CD4-positive, alpha-beta memory T cell (primary cell): ENCODE results near the gene CFD. TPM values are rescaled to one million over a fixed set of nuclear protein-coding genes. Genes with fewer than 3 reads are reported as not detected.
"Not testable (repeated sequence)": the region's sequence is repeated elsewhere in the genome, so short reads cannot be mapped to it uniquely, and the experiment has no call there.

Experiments used
- CTCF ChIA-PET: fragments of 350-600 bp; sonication (Branson Sonifier 250); formaldehyde crosslinking; loops from one replicate; lab custom pipeline; 2021; ENCODE audit warnings: inconsistent platforms; ENCODE audit not compliant: partially characterized antibody; lab: Charles Lee
- POLR2A ChIA-PET: fragments of 350-600 bp; sonication (Branson Sonifier 250); formaldehyde crosslinking; loops from one replicate; lab custom pipeline; 2021; ENCODE audit not compliant: partially characterized antibody; lab: Charles Lee
- DNase-seq, 5 donors: peaks; one replicate each; pipeline versions ENCODE4 v3.0.0 to v3.0.0-alpha.2; 2020 to 2022; ENCODE audit warnings: mixed read lengths in 1 of 5
- H3K27ac ChIP-seq: one replicate; pipeline ENCODE4 v1.7.0; 2013; ENCODE audit warnings: low read depth, low read length
- H3K27me3 ChIP-seq: 2 replicates; pipeline ENCODE4 v1.7.0; 2013; ENCODE audit warnings: mild to moderate bottlenecking, low read length, moderate library complexity; ENCODE audit not compliant: insufficient read depth
- H3K36me3 ChIP-seq: 2 replicates; pipeline ENCODE4 v1.7.0; 2013; ENCODE audit warnings: mild to moderate bottlenecking, low read length, moderate library complexity; ENCODE audit not compliant: insufficient read depth
- H3K4me1 ChIP-seq: 2 replicates; pipeline ENCODE4 v1.7.0; 2013; ENCODE audit warnings: mild to moderate bottlenecking, low read length, moderate library complexity; ENCODE audit not compliant: insufficient read depth
- H3K4me3 ChIP-seq, 2 donors: one replicate each; pipeline ENCODE4 v1.7.0; 2013; ENCODE audit warnings: low read length in 2 of 2, mild to moderate bottlenecking in 1 of 2
- H3K9me3 ChIP-seq, 2 donors: one replicate each; pipeline ENCODE4 v1.7.0; 2013; ENCODE audit warnings: low read length in 2 of 2, control low read depth in 1 of 2; ENCODE audit not compliant: control insufficient read depth in 1 of 2
- H3K27ac Mint-ChIP-seq, 7 donors: one replicate each; pipeline ENCODE4 v1.8.0; 2020 to 2021; ENCODE audit warnings: mixed read lengths in 7 of 7, mild to moderate bottlenecking in 6 of 7, inconsistent platforms in 3 of 7, moderate library complexity in 3 of 7
- H3K27me3 Mint-ChIP-seq, 2 donors: one replicate each; pipeline ENCODE4 v1.8.0; 2020 to 2021; ENCODE audit warnings: mixed read lengths in 2 of 2
- H3K36me3 Mint-ChIP-seq, 2 donors: one replicate each; pipeline ENCODE4 v1.8.0; 2020 to 2021; ENCODE audit warnings: mixed read lengths in 2 of 2, inconsistent platforms in 1 of 2, mild to moderate bottlenecking in 1 of 2
- H3K4me1 Mint-ChIP-seq, 4 donors: one replicate each; pipeline ENCODE4 v1.8.0; 2020 to 2021; ENCODE audit warnings: mixed read lengths in 4 of 4, mild to moderate bottlenecking in 1 of 4
- H3K4me3 Mint-ChIP-seq, 8 donors: one replicate each; pipeline ENCODE4 v1.8.0; 2020 to 2021; ENCODE audit warnings: mixed read lengths in 8 of 8, mild to moderate bottlenecking in 7 of 8, moderate library complexity in 6 of 8, inconsistent platforms in 3 of 8
- H3K9me3 Mint-ChIP-seq, 8 donors: one replicate each; pipeline ENCODE4 v1.8.0; 2020 to 2021; ENCODE audit warnings: mixed read lengths in 8 of 8, mild to moderate bottlenecking in 5 of 8, inconsistent platforms in 3 of 8, moderate library complexity in 1 of 8
- intact Hi-C: fragments of 100-400 bp; cut with micrococcal nuclease; formaldehyde crosslinking; loops from one replicate; pipeline ENCODE4 v1.15.1; 2023
- polyA plus RNA-seq, 2 donors: library from polyadenylated mRNA; unstranded; fragments of 300-500 nt; fragmentation: Illumina TruSeq; gene quantifications; one replicate each; pipeline ENCODE4 v1.2.3, GENCODE V29; 2021
- total RNA-seq, 2 experiments: library from RNA; stranded (reverse); gene quantifications; one replicate each; pipeline ENCODE4 v1.2.3, GENCODE V29; 2021

The CFD gene
- total and polyA plus RNA-seq, 4 experiments from 2014 or later: 0.91 to 4.8 (median 1.1) TPM; not detected in 1

- Mint-ChIP-seq H3K36me3 (no peaks in the 10 kb centered on the region), H3K4me3 (no peak overlapping the region), H3K4me1 (peaks cover 0 to 10% (median 6%) of the 10 kb centered on the region in 4 donors), H3K9me3 (peaks cover 0 to 3% (median 0%) of the 10 kb centered on the region in 8 donors), H3K27ac (no peak overlapping the region), H3K27me3 (peaks cover 15 to 24% of the 10 kb centered on the region in 2 donors)
- CTCF ChIA-PET: interaction anchor here (1.0 kb wide), 1 partner anchor 73 kb away, joined by 3 read pairs; no protein-coding TSS in a partner anchor
- no peak for DNase-seq
- H3K4me1 ChIP-seq: peaks cover 3% of the 10 kb centered on the region
- POLR2A ChIA-PET: no interaction called here
- intact Hi-C loops: no loop called here
- peaks cover 4% of the 10 kb centered on the region for H3K27me3 ChIP-seq
- no peaks in the 10 kb centered on the region for H3K36me3 ChIP-seq
- no peaks in the 10 kb centered on the region for H3K9me3 ChIP-seq
- H3K4me3 ChIP-seq: no peak overlapping the region
- H3K27ac ChIP-seq: no peak overlapping the region
Observed at GRCh38 chr19:843180-843835, 16.2 kb upstream of the CFD start.

- intact Hi-C loops: no loop called here
- peaks cover 0 to 10% (median 6%) of the 10 kb centered on the region in 4 donors for H3K4me1 Mint-ChIP-seq
- H3K27me3 Mint-ChIP-seq: peaks cover 15 to 29% of the 10 kb centered on the region in 2 donors
- Histone ChIP-seq H3K27ac (no peak overlapping the region), H3K27me3 (peaks cover 4% of the 10 kb centered on the region), H3K4me1 (peaks cover 3% of the 10 kb centered on the region), H3K4me3 (no peak overlapping the region), H3K9me3 (no peaks in the 10 kb centered on the region), H3K36me3 (no peaks in the 10 kb centered on the region)
- peak overlapping the region in 2 of 8 donors; percentile 57 to 73 for H3K4me3 Mint-ChIP-seq
- H3K9me3 Mint-ChIP-seq: peaks cover 0 to 3% (median 0%) of the 10 kb centered on the region in 8 donors
- no peak for DNase-seq
- ChIA-PET POLR2A (no interaction called here), CTCF (no interaction called here)
- no peak overlapping the region for H3K27ac Mint-ChIP-seq
- no peaks in the 10 kb centered on the region for H3K36me3 Mint-ChIP-seq
Observed at GRCh38 chr19:843836-844545, 15.5 kb upstream of the CFD start.

- H3K27me3 Mint-ChIP-seq: peaks cover 17 to 32% of the 10 kb centered on the region in 2 donors
- no peaks in the 10 kb centered on the region for H3K36me3 Mint-ChIP-seq
- Histone ChIP-seq H3K4me1 (peaks cover 3% of the 10 kb centered on the region), H3K9me3 (no peaks in the 10 kb centered on the region), H3K4me3 (no peak overlapping the region), H3K27ac (no peak overlapping the region), H3K27me3 (peaks cover 4% of the 10 kb centered on the region), H3K36me3 (no peaks in the 10 kb centered on the region)
- intact Hi-C loops: no loop called here
- DNase-seq: no peak
- peaks cover 0 to 10% (median 6%) of the 10 kb centered on the region in 4 donors for H3K4me1 Mint-ChIP-seq
- H3K4me3 Mint-ChIP-seq: peak overlapping the region in 4 of 8 donors; percentile 35 to 73 (median 54)
- ChIA-PET CTCF (no interaction called here), POLR2A (no interaction called here)
- peaks cover 0 to 3% (median 0%) of the 10 kb centered on the region in 8 donors for H3K9me3 Mint-ChIP-seq
- H3K27ac Mint-ChIP-seq: peak overlapping the region in 1 of 7 donors; percentile 22
Observed at GRCh38 chr19:844546-844971, 14.9 kb upstream of the CFD start.

- Histone ChIP-seq H3K4me3 (no peak overlapping the region), H3K27me3 (peaks cover 4% of the 10 kb centered on the region), H3K36me3 (no peaks in the 10 kb centered on the region), H3K4me1 (peaks cover 3% of the 10 kb centered on the region), H3K27ac (no peak overlapping the region), H3K9me3 (no peaks in the 10 kb centered on the region)
- Mint-ChIP-seq H3K27me3 (peaks cover 18 to 32% of the 10 kb centered on the region in 2 donors), H3K4me3 (peak overlapping the region in 1 of 8 donors; percentile 35), H3K27ac (no peak overlapping the region), H3K4me1 (peaks cover 0 to 10% (median 6%) of the 10 kb centered on the region in 4 donors), H3K9me3 (peaks cover 0 to 3% (median 0%) of the 10 kb centered on the region in 8 donors), H3K36me3 (no peaks in the 10 kb centered on the region)
- intact Hi-C loops: no loop called here
- ChIA-PET POLR2A (no interaction called here), CTCF (interaction anchor here (0.6 to 1.7 kb wide), 2 partner anchors 10 to 12 kb away, joined by 3 to 4 read pairs; no protein-coding TSS in a partner anchor)
- DNase-seq: no peak
Observed at GRCh38 chr19:845707-846521, 13.6 kb upstream of the CFD start.

GRCh38 chr19:848386-848921, 11.0 kb upstream of the CFD start:
- Histone ChIP-seq H3K4me1 (peaks cover 3% of the 10 kb centered on the region), H3K9me3 (no peaks in the 10 kb centered on the region), H3K4me3 (no peak overlapping the region), H3K27me3 (peaks cover 4% of the 10 kb centered on the region), H3K27ac (no peak overlapping the region), H3K36me3 (no peaks in the 10 kb centered on the region)
- Mint-ChIP-seq H3K27me3 (peaks cover 15 to 34% of the 10 kb centered on the region in 2 donors), H3K4me1 (peaks cover 0 to 5% (median 3%) of the 10 kb centered on the region in 4 donors), H3K27ac (no peak overlapping the region), H3K36me3 (no peaks in the 10 kb centered on the region), H3K9me3 (no peaks in the 10 kb centered on the region), H3K4me3 (no peak overlapping the region)
- no peak for DNase-seq
- intact Hi-C loops: no loop called here
- ChIA-PET POLR2A (no interaction called here), CTCF (no interaction called here)

GRCh38 chr19:849195-849594, 10.3 kb upstream of the CFD start:
- CTCF ChIA-PET, H3K27me3 ChIP-seq, POLR2A ChIA-PET, H3K4me3 ChIP-seq, H3K27ac ChIP-seq, H3K4me1 Mint-ChIP-seq, H3K4me3 Mint-ChIP-seq, intact Hi-C loops, H3K27ac Mint-ChIP-seq, H3K9me3 ChIP-seq, DNase-seq, H3K36me3 Mint-ChIP-seq, H3K36me3 ChIP-seq, H3K4me1 ChIP-seq, H3K9me3 Mint-ChIP-seq: not testable (repeated sequence)
- peaks cover 15 to 34% of the 10 kb centered on the region in 2 donors for H3K27me3 Mint-ChIP-seq
